Sigmoid colon (tissue), 4 donors: Measurements from ENCODE around the gene DSTN.

Source experiments
- CTCF ChIP-seq, 4 experiments: fragments of 450-650 bp in 3 of 4; fragments of 200-600 bp in 1 of 4; IDR thresholded peaks; one replicate each; pipeline ENCODE4 v1.5.1; 2016 to 2019; ENCODE audit warnings: antibody characterized with exemption in 4 of 4, mild to moderate bottlenecking in 3 of 4, moderate library complexity in 2 of 4
- EP300 ChIP-seq, 4 donors: sonication (generic); formaldehyde crosslinking; IDR thresholded peaks; one replicate each; pipeline ENCODE4 v1.6.1; 2017; ENCODE audit warnings: antibody characterized with exemption in 4 of 4
- POLR2AphosphoS5 ChIP-seq, 4 donors: sonication (generic); formaldehyde crosslinking; IDR thresholded peaks; one replicate each; pipeline ENCODE4 v1.6.1; 2017; ENCODE audit warnings: antibody characterized with exemption in 4 of 4

GRCh38 chr20:17645546-17646208 is 75.8 kb downstream of the DSTN start:
- TF ChIP-seq CTCF (IDR thresholded peaks at IDR 0.05) = no peak
- no peak for TF ChIP-seq POLR2AphosphoS5 (IDR thresholded peaks at IDR 0.05)
- TF ChIP-seq EP300 (IDR thresholded peaks at IDR 0.05) = no peak
